GM21825 (cell line): Measurements from ENCODE around the gene SDE2.
"Not testable (repeated sequence)": the region's sequence is repeated elsewhere in the genome, so short reads cannot be mapped to it uniquely, and the experiment has no call there.

Source experiments
- ATAC-seq: cut with Tn5 transposase; IDR thresholded peaks from one replicate; pipeline ENCODE4 v1.9.1; 2021; ENCODE audit warnings: mild to moderate bottlenecking, moderate library complexity; ENCODE audit not compliant: unreplicated experiment

Gene SDE2

GRCh38 chr1:226007126-226007892, 8.2 kb upstream of the SDE2 start:
- ATAC-seq: not testable (repeated sequence)

- no peak for ATAC-seq
Observed at GRCh38 chr1:226006686-226007085, 7.5 kb upstream of the SDE2 start.

- no peak for ATAC-seq
Observed at GRCh38 chr1:226004396-226004795, 5.3 kb upstream of the SDE2 start.

GRCh38 chr1:226003502-226004170, 4.5 kb upstream of the SDE2 start:
- ATAC-seq: no peak

GRCh38 chr1:226002667-226003501, 3.7 kb upstream of the SDE2 start:
- no peak for ATAC-seq

- peak; percentile 29 for ATAC-seq
Observed at GRCh38 chr1:226001963-226002666, 3.0 kb upstream of the SDE2 start.

- no peak for ATAC-seq
Observed at GRCh38 chr1:226001088-226001487, 1.9 kb upstream of the SDE2 start.

GRCh38 chr1:226000493-226001081, 1.4 kb upstream of the SDE2 start:
- not testable (repeated sequence) for ATAC-seq

GRCh38 chr1:225999912-226000337, 782 bp upstream of the SDE2 start:
- peak; percentile 42 for ATAC-seq

- no peak for ATAC-seq
Observed at GRCh38 chr1:225998560-225999226, 450 bp downstream of the SDE2 start.

- no peak for ATAC-seq
Observed at GRCh38 chr1:225996946-225997545, 2.1 kb downstream of the SDE2 start.

- no peak for ATAC-seq
Observed at GRCh38 chr1:225995919-225996864, 3.0 kb downstream of the SDE2 start.

GRCh38 chr1:225990705-225991464, 8.3 kb downstream of the SDE2 start:
- ATAC-seq: no peak

GRCh38 chr1:225987491-225988316, 11.4 kb downstream of the SDE2 start:
- no peak for ATAC-seq

GRCh38 chr1:225981714-225982113, 17.4 kb downstream of the SDE2 start:
- no peak for ATAC-seq

GRCh38 chr1:225980005-225980836, 18.9 kb downstream of the SDE2 start:
- no peak for ATAC-seq
